A673 (cell line): Measurements from ENCODE around the gene F2. TPM values are rescaled to one million over a fixed set of nuclear protein-coding genes. Genes with fewer than 3 reads are reported as not detected.

Experiments
- BruUV-seq: library from RNA; stranded (reverse); fragments of 400-500 nt; replicated peaks from 2 replicates; lab custom pipeline; 2021; lab: Mats Ljungman, UMichigan
- CTCF ChIA-PET: fragments of 300-600 bp; sonication (Branson Sonifier 250); formaldehyde crosslinking; loops from one replicate; lab custom pipeline; 2022; ENCODE audit warnings: antibody characterized with exemption; lab: Charles Lee
- POLR2A ChIA-PET: fragments of 300-600 bp; sonication (Branson Sonifier 250); formaldehyde crosslinking; loops from one replicate; lab custom pipeline; 2022; ENCODE audit warnings: antibody characterized with exemption; ENCODE audit not compliant: low non-redundant PET; lab: Charles Lee
- DNase-seq: peaks from one replicate; pipeline ENCODE4 v3.0.0-alpha.2; 2015; ENCODE audit warnings: low spot score
- H3K27ac ChIP-seq: fragments of 200-600 bp; sonication (generic); 2 replicates; pipeline ENCODE4 v1.5.1; 2016; ENCODE audit warnings: mixed run types, low read depth, mild to moderate bottlenecking, mixed read lengths, antibody characterized with exemption, low read length; ENCODE audit not compliant: poor library complexity, severe bottlenecking
- H3K27me3 ChIP-seq: fragments of 200-600 bp; sonication (generic); replicated peaks from 2 replicates; pipeline ENCODE4 v1.6.1; 2017; ENCODE audit warnings: mixed run types, low read depth, mild to moderate bottlenecking, mixed read lengths, antibody characterized with exemption, low read length; ENCODE audit not compliant: insufficient read depth, poor library complexity
- H3K36me3 ChIP-seq: fragments of 200-600 bp; sonication (generic); 2 replicates; pipeline ENCODE4 v1.6.1; 2016; ENCODE audit warnings: mixed run types, mild to moderate bottlenecking, mixed read lengths, antibody characterized with exemption, low read length; ENCODE audit not compliant: insufficient read depth, poor library complexity, severe bottlenecking
- H3K4me1 ChIP-seq: fragments of 200-600 bp; sonication (generic); 2 replicates; pipeline ENCODE4 v1.6.1; 2017; ENCODE audit warnings: mixed run types, mild to moderate bottlenecking, mixed read lengths, antibody characterized with exemption, low read length; ENCODE audit not compliant: insufficient read depth, poor library complexity, severe bottlenecking
- H3K4me3 ChIP-seq: fragments of 200-600 bp; sonication (generic); 2 replicates; pipeline ENCODE4 v1.5.1; 2016; ENCODE audit warnings: low read depth, mixed run types, mild to moderate bottlenecking, mixed read lengths, low read length; ENCODE audit not compliant: poor library complexity, severe bottlenecking
- H3K9me3 ChIP-seq: fragments of 200-600 bp; sonication (generic); 2 replicates; pipeline ENCODE4 v1.6.1; 2016; ENCODE audit warnings: mixed run types, low read depth, mild to moderate bottlenecking, mixed read lengths, antibody characterized with exemption, low read length; ENCODE audit not compliant: poor library complexity, severe bottlenecking
- CTCF ChIP-seq: fragments of 300-800, 200-600 bp; sonication (generic); conservative IDR thresholded peaks from 2 replicates; pipeline ENCODE4 v1.5.1; 2017; ENCODE audit warnings: low read depth, mild to moderate bottlenecking, antibody characterized with exemption, low read length, moderate library complexity, mixed read lengths
- EZH2 ChIP-seq: fragments of 200-600 bp; sonication (generic); IDR thresholded peaks from 2 replicates; pipeline ENCODE4 v1.6.1; 2017; ENCODE audit warnings: borderline replicate concordance, low read depth, mild to moderate bottlenecking, mixed read lengths, antibody characterized with exemption, low read length; ENCODE audit not compliant: poor library complexity, severe bottlenecking
- intact Hi-C: fragments of 100-400 bp; cut with micrococcal nuclease; formaldehyde crosslinking; loops from one replicate; pipeline ENCODE4 v1.10.0; 2022; ENCODE audit not compliant: unreplicated experiment
- total RNA-seq: library from RNA; stranded (reverse); gene quantifications from 2 replicates; pipeline ENCODE4 v1.2.3, GENCODE V29; 2021

The F2 gene
- total RNA-seq, 1 experiment from 2014 or later = not detected

- H3K36me3 ChIP-seq = peaks cover 49% of the 10 kb centered on the region
- TF ChIP-seq CTCF (no peak), EZH2 (no peak)
- no peaks in the 10 kb centered on the region for H3K27me3 ChIP-seq
- CTCF ChIA-PET = interaction anchor here (0.6 kb wide), 1 partner anchor 133 kb away, joined by 3 read pairs; no protein-coding TSS in a partner anchor
- H3K4me1 ChIP-seq = no peaks in the 10 kb centered on the region
- intact Hi-C loops = no loop called here
- H3K27ac ChIP-seq = peak overlapping the region; percentile 12
- POLR2A ChIA-PET = no interaction called here
- no peak overlapping the region for H3K4me3 ChIP-seq
- no TSS peak for BruUV-seq
- no peaks in the 10 kb centered on the region for H3K9me3 ChIP-seq
- no peak for DNase-seq
Measured at GRCh38 chr11:46676436-46677158, 42.4 kb upstream of the F2 start.

DNA sequence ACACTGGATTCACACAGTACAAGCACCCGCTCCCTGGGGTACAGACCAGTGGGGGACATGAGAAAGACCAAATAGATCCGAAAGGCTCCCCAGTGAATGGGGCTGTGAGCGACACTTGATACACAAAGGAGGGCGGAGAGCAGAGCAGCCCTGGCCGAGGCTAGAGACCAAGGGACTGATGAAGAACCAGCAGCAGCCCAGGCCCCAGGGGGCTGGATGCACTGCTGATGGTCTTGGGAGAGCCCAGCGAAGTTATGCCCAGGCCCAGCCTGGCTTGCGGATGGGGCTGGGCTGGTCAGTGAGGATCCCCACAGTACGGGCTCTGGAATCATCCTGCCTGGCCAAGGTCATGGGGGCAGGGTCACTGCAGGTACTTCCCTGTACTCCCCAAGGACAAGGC lies 41.8 kb upstream of the F2 start:
- CTCF ChIA-PET = no interaction called here
- no peak overlapping the region for H3K4me3 ChIP-seq
- BruUV-seq = TSS peak; percentile 71
- no peaks in the 10 kb centered on the region for H3K4me1 ChIP-seq
- H3K9me3 ChIP-seq = no peaks in the 10 kb centered on the region
- no peak for DNase-seq
- peak overlapping the region; percentile 12 for H3K27ac ChIP-seq
- intact Hi-C loops = no loop called here
- TF ChIP-seq EZH2 (no peak), CTCF (no peak)
- POLR2A ChIA-PET = no interaction called here
- peaks cover 46% of the 10 kb centered on the region for H3K36me3 ChIP-seq
- no peaks in the 10 kb centered on the region for H3K27me3 ChIP-seq

GRCh38 chr11:46677991-46678740 lies 40.8 kb upstream of the F2 start:
- no TSS peak for BruUV-seq
- CTCF ChIA-PET = no interaction called here
- no peak for DNase-seq

More at GRCh38 chr11:46677991-46678740, 40.8 kb upstream of the F2 start:
- no peak overlapping the region for H3K4me3 ChIP-seq
- peaks cover 36% of the 10 kb centered on the region for H3K36me3 ChIP-seq
- intact Hi-C loops = no loop called here
- no peaks in the 10 kb centered on the region for H3K27me3 ChIP-seq
- H3K4me1 ChIP-seq = no peaks in the 10 kb centered on the region
- POLR2A ChIA-PET = no interaction called here
- H3K9me3 ChIP-seq = no peaks in the 10 kb centered on the region
- TF ChIP-seq EZH2 (no peak), CTCF (peak; percentile 21; the same call in 1 of the 2 replicates)
- H3K27ac ChIP-seq = no peak overlapping the region
